ES-I3 (cell line): ENCODE measurements around the gene EPHB1.
"Not testable (repeated sequence)": the region's sequence is repeated elsewhere in the genome, so short reads cannot be mapped to it uniquely, and the experiment has no call there.

Source experiments
- H3K36me3 ChIP-seq: 2 replicates; pipeline ENCODE4 v1.6.1; 2013; ENCODE audit warnings: mild to moderate bottlenecking, low read length, control low read depth, moderate library complexity; ENCODE audit not compliant: insufficient read depth
- H3K4me1 ChIP-seq: 2 replicates; pipeline ENCODE4 v1.6.1; 2013; ENCODE audit warnings: mild to moderate bottlenecking, control low read depth, low read length; ENCODE audit not compliant: insufficient read depth
- H3K9ac ChIP-seq: 2 replicates; pipeline ENCODE4 v1.6.1; 2013; ENCODE audit warnings: low read depth, mild to moderate bottlenecking, low read length, moderate library complexity
- H3K9me3 ChIP-seq: 2 replicates; pipeline ENCODE4 v1.6.1; 2013; ENCODE audit warnings: mild to moderate bottlenecking, low read length, moderate library complexity; ENCODE audit not compliant: control insufficient read depth, insufficient read depth

The EPHB1 gene

GRCh38 chr3:135090020-135090717 lies 295.1 kb downstream of the EPHB1 start:
- no peaks in the 10 kb centered on the region for H3K4me1 ChIP-seq
- H3K9me3 ChIP-seq = no peaks in the 10 kb centered on the region
- no peaks in the 10 kb centered on the region for H3K36me3 ChIP-seq
- H3K9ac ChIP-seq = no peak overlapping the region

- Histone ChIP-seq H3K36me3 (no peaks in the 10 kb centered on the region), H3K4me1 (no peaks in the 10 kb centered on the region), H3K9me3 (no peaks in the 10 kb centered on the region), H3K9ac (no peak overlapping the region)
Measured at GRCh38 chr3:135091946-135092345, 296.9 kb downstream of the EPHB1 start.

DNA sequence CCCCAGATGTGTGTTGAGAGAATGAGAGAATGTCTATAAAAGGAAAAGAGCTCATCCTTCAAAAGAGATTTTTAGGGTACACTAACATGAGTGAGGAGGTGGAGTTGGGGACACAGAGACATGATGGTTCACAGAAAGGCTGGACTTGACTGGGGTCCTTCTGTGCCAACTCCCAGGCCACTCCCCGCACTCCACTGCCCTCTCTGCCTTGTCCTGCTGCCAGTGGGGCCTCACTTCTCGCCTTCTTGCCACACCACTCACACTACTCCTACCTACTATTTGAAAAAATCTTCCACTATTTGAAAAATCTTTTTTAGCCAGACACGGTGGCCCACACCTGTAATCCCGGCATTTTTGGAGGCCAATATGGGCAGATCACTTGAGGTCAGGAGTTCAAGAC lies 298.1 kb downstream of the EPHB1 start:
- no peak overlapping the region for H3K9ac ChIP-seq
- H3K36me3 ChIP-seq = no peaks in the 10 kb centered on the region
- no peaks in the 10 kb centered on the region for H3K4me1 ChIP-seq
- no peaks in the 10 kb centered on the region for H3K9me3 ChIP-seq

DNA sequence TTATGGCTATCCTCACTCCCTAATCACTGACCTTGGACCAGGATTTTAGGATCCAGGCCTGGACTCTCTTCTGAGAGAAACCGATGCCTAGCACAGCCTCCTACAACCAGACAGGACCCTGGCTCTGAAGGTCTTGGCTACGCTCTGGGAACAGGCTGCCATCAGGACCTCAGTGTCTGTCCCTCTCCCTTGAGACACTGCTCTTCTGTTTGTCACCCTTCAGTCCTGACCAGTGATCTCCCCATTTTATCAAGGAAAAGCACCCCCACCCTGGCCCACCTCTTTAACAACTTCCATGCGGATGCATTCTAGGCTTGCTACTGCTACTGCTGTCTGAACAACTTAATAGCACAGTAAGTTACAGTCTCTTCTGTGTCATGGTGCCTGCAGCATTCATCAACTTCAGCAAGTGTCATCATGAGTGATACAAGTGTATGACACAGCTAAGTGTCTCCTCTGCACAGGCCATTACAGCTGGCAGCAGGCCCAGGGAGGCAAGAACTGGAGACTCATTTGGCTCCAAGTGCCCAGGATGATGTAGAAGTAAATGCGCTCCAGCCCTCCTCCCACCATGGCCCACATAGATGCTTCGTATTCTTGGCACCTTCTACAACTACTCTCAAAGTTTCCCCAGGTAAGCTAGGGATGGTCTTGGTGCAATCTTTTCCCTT lies 302.4 kb downstream of the EPHB1 start:
- Histone ChIP-seq H3K36me3 (no peaks in the 10 kb centered on the region), H3K4me1 (no peaks in the 10 kb centered on the region), H3K9ac (no peak overlapping the region), H3K9me3 (no peaks in the 10 kb centered on the region)

GRCh38 chr3:135099734-135100355 lies 304.8 kb downstream of the EPHB1 start:
- peaks cover 8% of the 10 kb centered on the region; the same call in 1 of the 2 replicates for H3K4me1 ChIP-seq
- H3K9ac ChIP-seq = no peak overlapping the region
- no peaks in the 10 kb centered on the region for H3K9me3 ChIP-seq
- no peaks in the 10 kb centered on the region for H3K36me3 ChIP-seq

- no peak overlapping the region for H3K9ac ChIP-seq
- no peaks in the 10 kb centered on the region for H3K9me3 ChIP-seq
- no peaks in the 10 kb centered on the region for H3K36me3 ChIP-seq
- peaks cover 8% of the 10 kb centered on the region; the same call in 1 of the 2 replicates for H3K4me1 ChIP-seq
Measured at GRCh38 chr3:135100366-135100765, 305.3 kb downstream of the EPHB1 start.

GRCh38 chr3:135103917-135104316 lies 308.9 kb downstream of the EPHB1 start:
- Histone ChIP-seq H3K9me3 (no peaks in the 10 kb centered on the region), H3K9ac (no peak overlapping the region), H3K36me3 (no peaks in the 10 kb centered on the region), H3K4me1 (peaks cover 8% of the 10 kb centered on the region; the same call in 1 of the 2 replicates)

GRCh38 chr3:135106445-135106844 lies 311.4 kb downstream of the EPHB1 start:
- no peak overlapping the region for H3K9ac ChIP-seq
- no peaks in the 10 kb centered on the region for H3K9me3 ChIP-seq
- no peaks in the 10 kb centered on the region for H3K36me3 ChIP-seq
- H3K4me1 ChIP-seq = peaks cover 8% of the 10 kb centered on the region; the same call in 1 of the 2 replicates

- Histone ChIP-seq H3K4me1 (peaks cover 8% of the 10 kb centered on the region; the same call in 1 of the 2 replicates), H3K9me3 (no peaks in the 10 kb centered on the region), H3K9ac (no peak overlapping the region), H3K36me3 (no peaks in the 10 kb centered on the region)
Measured at GRCh38 chr3:135107043-135107442, 312.0 kb downstream of the EPHB1 start.

GRCh38 chr3:135109681-135110080 lies 314.6 kb downstream of the EPHB1 start:
- H3K36me3 ChIP-seq = no peaks in the 10 kb centered on the region
- H3K4me1 ChIP-seq = no peaks in the 10 kb centered on the region
- H3K9ac ChIP-seq = no peak overlapping the region
- no peaks in the 10 kb centered on the region for H3K9me3 ChIP-seq

GRCh38 chr3:135114551-135114950 lies 319.5 kb downstream of the EPHB1 start:
- H3K9me3 ChIP-seq, H3K36me3 ChIP-seq, H3K9ac ChIP-seq, H3K4me1 ChIP-seq: not testable (repeated sequence)

- Histone ChIP-seq H3K4me1 (no peaks in the 10 kb centered on the region), H3K36me3 (no peaks in the 10 kb centered on the region), H3K9me3 (no peaks in the 10 kb centered on the region), H3K9ac (no peak overlapping the region)
Measured at GRCh38 chr3:135117977-135118376, 322.9 kb downstream of the EPHB1 start.

DNA sequence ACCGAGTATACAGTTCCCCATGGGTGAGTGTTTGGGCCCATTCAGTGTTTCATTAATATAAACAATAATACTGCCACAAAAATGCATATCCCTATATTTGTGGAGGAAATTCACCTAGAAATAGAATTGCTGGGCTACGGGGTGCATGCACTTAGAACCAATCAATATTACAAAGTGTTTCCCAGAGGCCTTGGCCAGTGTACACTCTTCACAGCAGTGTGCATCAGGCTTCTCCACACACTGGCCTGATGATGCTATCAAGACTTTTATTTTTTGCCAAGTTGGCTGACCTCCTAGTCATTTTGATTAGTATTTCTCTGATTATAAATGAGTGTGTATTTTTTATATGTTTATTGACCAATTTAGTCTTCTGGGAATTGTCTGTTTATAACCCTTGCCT lies 323.7 kb downstream of the EPHB1 start:
- Histone ChIP-seq H3K9me3 (no peaks in the 10 kb centered on the region), H3K4me1 (no peaks in the 10 kb centered on the region), H3K36me3 (no peaks in the 10 kb centered on the region), H3K9ac (no peak overlapping the region)

GRCh38 chr3:135125171-135125801 lies 330.2 kb downstream of the EPHB1 start:
- Histone ChIP-seq H3K4me1 (no peaks in the 10 kb centered on the region), H3K36me3 (no peaks in the 10 kb centered on the region), H3K9ac (no peak overlapping the region), H3K9me3 (no peaks in the 10 kb centered on the region)
